ENCODE results near the gene TEX36.
"Not testable (repeated sequence)": the region's sequence is repeated elsewhere in the genome, so short reads cannot be mapped to it uniquely, and the experiment has no call there.

Gene TEX36

DNA sequence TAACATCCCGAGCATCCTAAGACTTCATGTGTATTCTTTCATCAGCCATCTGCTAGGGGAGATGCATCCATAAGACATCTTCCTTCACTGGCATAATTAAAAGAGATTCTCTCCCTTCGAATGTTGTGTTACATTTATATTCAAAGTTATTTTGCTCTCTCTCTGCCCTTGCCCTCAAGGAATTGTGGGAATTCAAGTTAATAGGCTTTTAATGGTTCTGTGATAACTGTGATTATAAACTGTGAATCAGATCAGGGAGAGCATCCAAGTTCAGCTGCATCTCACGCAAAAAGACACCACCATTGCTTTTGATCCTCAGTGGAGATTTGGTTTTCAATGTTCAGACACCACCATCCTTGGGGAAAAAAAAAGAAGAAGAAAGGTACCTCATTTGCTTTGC lies 9.2 kb upstream of the TEX36 start:
- no peak for DNase-seq

DNA sequence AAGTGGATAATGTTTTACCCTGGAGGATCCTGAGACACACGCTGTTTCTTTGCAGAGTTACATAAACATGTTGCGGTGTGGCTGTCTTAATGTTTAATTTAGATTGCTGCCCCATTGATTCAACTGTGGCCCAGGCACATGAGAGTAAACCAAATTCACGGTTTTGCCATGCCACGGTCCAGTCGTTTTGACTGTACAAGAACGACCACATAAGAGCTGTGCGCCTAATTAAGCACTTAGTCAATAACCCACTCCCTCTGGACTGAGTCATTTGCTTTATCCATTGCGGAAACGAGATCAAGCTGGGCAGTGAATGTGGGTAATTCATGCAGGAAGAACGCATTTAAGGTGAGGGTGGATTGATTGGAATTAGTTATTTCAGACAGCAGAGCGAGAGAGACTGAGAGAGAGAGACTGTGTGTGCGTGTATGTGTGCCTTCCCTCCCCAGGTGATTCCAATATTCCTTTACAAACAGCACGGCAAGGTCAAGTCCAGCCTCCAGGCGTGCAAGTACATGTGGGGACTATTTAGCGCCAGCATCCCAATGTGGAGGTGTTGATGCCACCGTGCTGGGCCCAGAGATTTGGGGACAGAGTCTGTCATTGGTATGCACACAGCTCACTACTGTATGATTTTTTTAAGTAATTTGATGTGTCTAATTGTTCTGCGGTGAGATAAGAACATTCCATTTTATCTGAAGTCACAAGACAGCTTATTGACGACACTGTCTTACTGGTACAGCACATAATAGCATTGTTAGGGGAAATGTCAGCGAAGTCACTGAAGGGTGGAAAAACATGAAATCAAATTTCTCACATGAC lies 8.4 kb upstream of the TEX36 start:
- no peak for DNase-seq

- DNase-seq, result no peak
Measured at GRCh38 chr10:125689955-125690569, 7.1 kb upstream of the TEX36 start.

DNA sequence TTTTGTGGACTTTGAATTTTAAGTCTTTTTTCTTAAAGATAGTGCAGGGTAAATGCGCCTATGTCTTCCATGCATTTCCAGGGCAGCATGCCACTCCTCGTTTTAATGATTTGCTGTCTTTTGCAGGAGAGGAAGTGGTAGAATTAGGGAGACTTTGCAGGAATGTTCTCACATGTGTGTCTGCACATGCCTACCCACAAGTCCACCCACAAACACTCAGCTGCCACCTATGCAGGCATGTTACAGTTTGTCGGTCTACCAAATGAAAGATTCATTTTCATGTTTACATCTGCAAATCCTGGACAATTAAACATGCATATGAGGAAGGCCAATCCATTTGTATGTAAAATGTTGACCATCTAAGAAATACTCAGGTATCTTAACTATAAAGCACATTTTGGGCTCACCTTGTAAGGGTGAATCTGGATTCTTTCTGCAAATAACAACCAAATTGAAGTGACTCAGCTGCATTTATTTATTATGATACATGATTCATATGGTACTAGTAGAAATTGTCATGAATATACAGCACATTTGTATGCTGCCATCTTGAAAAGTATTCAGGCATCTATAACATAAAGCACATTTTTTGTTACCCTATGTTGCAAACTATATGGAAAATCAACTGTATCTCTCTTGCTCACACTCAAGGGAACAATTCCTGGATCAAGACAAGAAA lies 4.7 kb upstream of the TEX36 start:
- no peak for DNase-seq

DNA sequence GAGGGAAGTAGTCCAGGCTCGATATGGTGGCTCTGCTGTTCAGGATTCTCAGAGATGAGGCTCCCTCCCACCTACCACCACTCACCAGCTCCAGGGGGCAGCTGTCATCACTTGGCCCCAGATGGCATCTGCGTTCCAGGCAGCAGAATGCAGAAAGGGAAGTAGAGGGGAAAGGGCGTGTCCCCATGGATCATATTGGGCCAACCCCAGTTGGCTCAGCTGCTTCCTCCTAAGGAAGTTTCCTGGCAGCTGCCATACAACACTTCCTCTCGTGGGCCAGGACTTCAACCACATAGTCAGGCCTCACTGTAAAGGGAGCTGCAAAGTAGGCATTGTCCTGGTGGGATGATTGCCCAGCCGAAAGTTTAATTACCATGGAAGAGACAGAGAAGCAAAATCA lies 1.6 kb upstream of the TEX36 start:
- no peak for DNase-seq

- DNase-seq, result no peak
Measured at GRCh38 chr10:125683821-125684220, 858 bp upstream of the TEX36 start.

GRCh38 chr10:125679436-125679835 lies 3.5 kb downstream of the TEX36 start:
- no peak for DNase-seq

DNA sequence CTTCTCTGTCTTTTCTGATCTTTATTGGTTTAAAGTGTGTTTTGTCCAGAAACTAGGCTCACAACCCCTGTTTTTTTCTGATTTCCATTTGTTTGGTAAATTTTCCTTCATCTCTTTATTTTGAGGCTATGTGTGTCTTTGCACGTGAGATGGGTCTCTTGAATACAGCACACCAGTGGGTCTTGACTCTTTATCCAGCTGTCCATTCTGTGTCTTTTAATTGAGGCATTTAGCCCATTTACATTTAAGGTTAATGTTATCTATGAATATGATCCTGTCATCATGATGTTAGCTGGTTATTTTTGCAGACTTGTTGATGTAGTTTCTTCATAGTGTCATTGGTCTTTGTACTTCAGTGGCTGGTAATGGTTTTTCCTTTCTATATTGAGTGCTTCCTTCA lies 10.1 kb downstream of the TEX36 start:
- DNase-seq, result no peak

GRCh38 chr10:125662584-125662983 lies 20.4 kb downstream of the TEX36 start:
- DNase-seq, result no peak

- DNase-seq, result no peak
Measured at GRCh38 chr10:125661941-125662515, 20.9 kb downstream of the TEX36 start.

DNA sequence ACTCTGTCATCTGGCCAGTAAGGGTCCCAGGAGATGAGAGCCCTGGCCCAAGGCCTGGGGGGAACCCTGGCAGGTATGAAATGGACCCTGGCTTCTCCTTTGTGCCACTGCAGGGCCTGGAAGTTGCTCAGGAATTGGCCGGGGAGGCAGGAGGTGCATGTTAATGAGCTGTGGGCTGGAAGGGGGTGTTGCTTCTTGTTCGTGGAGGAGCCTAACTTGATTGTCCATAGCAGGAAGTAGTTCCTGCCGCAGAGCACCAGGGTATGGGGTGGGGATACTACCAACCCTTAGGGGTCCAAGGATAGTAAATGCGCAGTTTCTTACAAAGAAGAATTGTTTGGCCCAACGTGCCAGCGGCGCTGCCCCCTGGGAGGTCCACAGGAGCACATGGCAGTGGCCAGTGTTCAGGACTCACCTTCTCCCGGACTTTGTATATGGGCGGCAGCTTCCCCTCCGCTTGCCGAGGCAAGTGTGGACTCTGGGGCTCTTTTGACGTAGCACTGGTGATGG lies 21.5 kb downstream of the TEX36 start:
- no peak for DNase-seq

- DNase-seq, result no peak
Measured at GRCh38 chr10:125659071-125659470, 23.9 kb downstream of the TEX36 start.

DNA sequence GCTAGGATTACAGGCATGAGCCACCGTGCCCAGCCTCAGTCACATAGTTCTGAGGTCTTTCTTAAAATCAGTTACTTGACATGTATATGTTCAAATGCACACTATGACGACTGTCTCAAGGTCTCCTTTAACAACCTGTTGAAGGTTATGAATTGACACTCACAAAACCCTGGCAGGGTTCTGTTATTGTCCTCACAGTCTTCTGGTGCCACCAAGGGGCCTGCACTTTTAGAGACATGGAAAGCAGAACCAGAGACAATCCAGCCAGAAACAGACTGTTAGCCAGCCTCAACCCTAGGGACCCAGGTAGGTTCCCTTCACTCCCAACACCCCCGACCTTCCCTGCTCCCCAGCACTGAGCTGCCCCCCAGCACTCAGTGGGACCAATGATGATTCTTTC lies 26.4 kb downstream of the TEX36 start:
- no peak for DNase-seq

- DNase-seq, result not testable (repeated sequence)
Measured at GRCh38 chr10:125653113-125653512, 29.9 kb downstream of the TEX36 start.

GRCh38 chr10:125646311-125646710 lies 36.7 kb downstream of the TEX36 start:
- DNase-seq, result no peak

GRCh38 chr10:125641398-125641797 lies 41.6 kb downstream of the TEX36 start:
- no peak for DNase-seq

- no peak for DNase-seq
Measured at GRCh38 chr10:125640653-125641052, 42.3 kb downstream of the TEX36 start.

- DNase-seq, result no peak
Measured at GRCh38 chr10:125639846-125640245, 43.1 kb downstream of the TEX36 start.

- no peak for DNase-seq
Measured at GRCh38 chr10:125638555-125638954, 44.4 kb downstream of the TEX36 start.

DNA sequence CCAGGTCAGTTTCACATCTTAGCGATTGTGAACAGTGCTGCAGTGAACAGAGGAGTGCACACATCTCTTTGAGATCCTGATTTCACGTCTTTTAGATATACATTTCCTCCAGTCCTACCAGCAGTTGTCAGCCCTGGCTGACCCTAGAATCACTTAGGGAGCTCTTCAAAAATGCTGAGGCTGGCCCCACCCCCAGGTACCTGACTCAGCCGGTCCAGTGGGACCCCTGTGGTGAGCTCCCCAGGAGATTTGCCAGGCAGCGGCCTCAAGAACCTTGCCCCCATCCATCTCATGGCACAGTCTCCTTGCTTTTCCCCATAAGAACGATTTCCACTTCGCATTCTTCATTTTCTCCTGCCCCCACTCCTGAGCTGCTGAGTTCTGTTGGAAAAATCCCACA lies 45.5 kb downstream of the TEX36 start:
- DNase-seq, result no peak

GRCh38 chr10:125634606-125635005 lies 48.4 kb downstream of the TEX36 start:
- no peak for DNase-seq

DNA sequence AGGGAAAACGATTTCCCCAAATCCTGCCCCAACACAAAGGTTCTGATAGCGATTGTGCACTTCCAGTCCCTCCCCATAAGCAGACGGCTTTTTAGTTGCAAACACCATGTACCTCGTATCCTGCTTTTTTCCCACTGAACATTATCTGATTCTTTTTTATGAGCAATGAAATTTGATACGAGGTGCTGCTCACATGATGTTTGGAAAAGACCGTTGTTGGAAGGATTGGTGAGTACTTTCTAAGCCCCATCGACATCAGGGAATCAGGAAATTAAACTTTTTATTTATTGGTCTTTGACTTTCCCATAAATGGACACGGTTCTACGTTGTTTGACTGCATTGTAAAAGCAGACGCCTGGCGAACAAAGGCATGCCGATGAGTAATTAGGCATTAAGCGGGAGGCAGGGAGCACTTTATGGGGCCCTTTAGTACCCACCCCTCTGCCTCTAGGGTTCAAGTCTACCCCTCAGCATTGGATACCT lies 49.4 kb downstream of the TEX36 start:
- no peak for DNase-seq

DNA sequence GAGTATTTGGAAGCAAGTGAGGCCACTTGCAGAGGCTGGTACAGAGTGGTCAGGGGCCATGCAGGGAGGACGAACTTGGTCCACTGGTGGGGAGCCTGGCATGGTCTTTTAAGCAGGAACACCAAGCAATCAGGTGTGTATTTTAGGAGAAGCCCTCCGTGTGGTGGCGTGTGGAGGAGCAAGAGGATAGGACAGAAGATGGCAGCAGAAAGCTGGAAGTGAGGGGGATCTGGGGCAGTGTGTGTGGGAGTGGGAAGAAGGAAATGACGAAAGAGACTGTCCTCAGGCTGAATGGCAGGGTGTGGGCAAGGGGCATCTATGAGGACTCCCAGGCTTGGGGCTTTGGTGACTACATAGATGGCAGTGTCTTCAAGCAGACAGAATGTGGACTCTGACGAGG lies 51.2 kb downstream of the TEX36 start:
- DNase-seq, result no peak

Measured in activated CD4-positive, alpha-beta T cell treated with anti-CD3 and anti-CD28 coated beads for 4 hours (primary cell).